K562 (cell line): Measurements from ENCODE around the gene KIAA0930.

Source experiments
- CTCF ChIP-seq, 3 experiments: IDR thresholded peaks in 2 of 3; conservative IDR thresholded peaks in 1 of 3; 2 replicates each; pipeline ENCODE4 v1.5.1; 2011 to 2012; ENCODE audit warnings: low read length in 3 of 3, mild to moderate bottlenecking in 3 of 3, control low read depth in 2 of 3, improper control_type of control experiment in 1 of 3, inconsistent platforms in 1 of 3, low read depth in 1 of 3, mixed read lengths in 1 of 3, moderate library complexity in 1 of 3; ENCODE audit not compliant: insufficient read depth in 2 of 3
- EP300 ChIP-seq: IDR thresholded peaks from 2 replicates; pipeline ENCODE4 v1.6.1; 2012; ENCODE audit warnings: low read length, improper control_type of control experiment
- HNRNPLL ChIP-seq: fragments of 200-400 bp; formaldehyde crosslinking; IDR thresholded peaks from 2 replicates; pipeline ENCODE4 v1.6.1; 2017; ENCODE audit warnings: low read length, low read depth, mild to moderate bottlenecking; ENCODE audit not compliant: poor library complexity, severe bottlenecking
- ZBTB11 ChIP-seq, 3 experiments: fragments of 200-800 bp in 1 of 3; fragments of 250-450 bp in 1 of 3; fragments of 450-650 bp in 1 of 3; sonication (Bioruptor Pico) in 1 of 3; sonication (Bioruptor generic) in 1 of 3; formaldehyde crosslinking in 1 of 3; IDR thresholded peaks; 2 replicates each; pipeline versions ENCODE4 v1.6.1 to v1.8.0; 2016 to 2022; ENCODE audit warnings: mild to moderate bottlenecking in 2 of 3, missing genetic modification characterization in 2 of 3, missing compliant biosample characterization in 1 of 3, moderate library complexity in 1 of 3
- ZNF274 ChIP-seq: IDR thresholded peaks from 2 replicates; pipeline ENCODE4 v1.6.1; 2011; ENCODE audit warnings: low read depth, mild to moderate bottlenecking, low read length, moderate library complexity, borderline replicate concordance
- TF ChIP-seq, protein P1 (sequence below): fragments of 250-450 bp; sonication (Bioruptor Pico); IDR thresholded peaks from 2 replicates; pipeline ENCODE4 v1.9.0; 2021; ENCODE audit warnings: mild to moderate bottlenecking, inconsistent platforms
- TF ChIP-seq, protein P2 (sequence below): sonication (generic); formaldehyde crosslinking; IDR thresholded peaks from 2 replicates; pipeline ENCODE4 v1.8.0; 2022; ENCODE audit warnings: missing genetic modification reagents, mild to moderate bottlenecking, borderline replicate concordance

DNA sequence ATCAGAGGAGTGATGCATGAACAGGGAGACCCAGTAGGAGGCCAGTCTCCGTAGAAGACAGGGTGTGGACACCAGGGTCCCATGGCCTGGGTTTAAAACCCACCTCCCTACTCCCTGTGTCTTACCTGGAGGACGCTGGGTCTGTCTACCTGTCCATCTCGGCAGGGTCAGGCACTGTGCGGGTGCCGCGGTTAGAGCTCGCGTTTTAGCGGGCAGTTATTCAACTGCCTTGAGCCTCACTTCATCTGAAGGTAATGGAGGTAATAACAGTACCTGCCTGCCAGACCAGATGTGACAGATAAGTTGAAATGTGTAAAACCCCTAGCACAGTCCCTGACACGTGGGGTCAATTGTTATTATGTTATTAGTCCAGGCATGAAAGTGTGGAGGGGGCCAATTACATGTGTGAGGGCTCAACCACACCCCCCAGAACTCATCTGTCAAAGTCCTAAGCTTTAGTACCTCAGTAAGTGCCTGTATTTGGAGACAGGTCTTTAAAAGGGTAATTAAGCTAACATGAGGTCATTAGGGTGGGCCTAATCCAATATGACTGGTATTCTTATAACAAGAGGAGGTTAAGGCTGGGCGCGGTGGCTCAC is 35.9 kb upstream of the KIAA0930 start:
- no peak for TF ChIP-seq ZBTB11 (CRISPR knock-in tag; IDR thresholded peaks at IDR 0.05)
- no peak for TF ChIP-seq HNRNPLL
- no peak for TF ChIP-seq ZNF274
- TF ChIP-seq, protein P1, sequence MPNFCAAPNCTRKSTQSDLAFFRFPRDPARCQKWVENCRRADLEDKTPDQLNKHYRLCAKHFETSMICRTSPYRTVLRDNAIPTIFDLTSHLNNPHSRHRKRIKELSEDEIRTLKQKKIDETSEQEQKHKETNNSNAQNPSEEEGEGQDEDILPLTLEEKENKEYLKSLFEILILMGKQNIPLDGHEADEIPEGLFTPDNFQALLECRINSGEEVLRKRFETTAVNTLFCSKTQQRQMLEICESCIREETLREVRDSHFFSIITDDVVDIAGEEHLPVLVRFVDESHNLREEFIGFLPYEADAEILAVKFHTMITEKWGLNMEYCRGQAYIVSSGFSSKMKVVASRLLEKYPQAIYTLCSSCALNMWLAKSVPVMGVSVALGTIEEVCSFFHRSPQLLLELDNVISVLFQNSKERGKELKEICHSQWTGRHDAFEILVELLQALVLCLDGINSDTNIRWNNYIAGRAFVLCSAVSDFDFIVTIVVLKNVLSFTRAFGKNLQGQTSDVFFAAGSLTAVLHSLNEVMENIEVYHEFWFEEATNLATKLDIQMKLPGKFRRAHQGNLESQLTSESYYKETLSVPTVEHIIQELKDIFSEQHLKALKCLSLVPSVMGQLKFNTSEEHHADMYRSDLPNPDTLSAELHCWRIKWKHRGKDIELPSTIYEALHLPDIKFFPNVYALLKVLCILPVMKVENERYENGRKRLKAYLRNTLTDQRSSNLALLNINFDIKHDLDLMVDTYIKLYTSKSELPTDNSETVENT (CRISPR knock-in tag), result no peak
- no peak for TF ChIP-seq EP300
- TF ChIP-seq, protein P2, sequence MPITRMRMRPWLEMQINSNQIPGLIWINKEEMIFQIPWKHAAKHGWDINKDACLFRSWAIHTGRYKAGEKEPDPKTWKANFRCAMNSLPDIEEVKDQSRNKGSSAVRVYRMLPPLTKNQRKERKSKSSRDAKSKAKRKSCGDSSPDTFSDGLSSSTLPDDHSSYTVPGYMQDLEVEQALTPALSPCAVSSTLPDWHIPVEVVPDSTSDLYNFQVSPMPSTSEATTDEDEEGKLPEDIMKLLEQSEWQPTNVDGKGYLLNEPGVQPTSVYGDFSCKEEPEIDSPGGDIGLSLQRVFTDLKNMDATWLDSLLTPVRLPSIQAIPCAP (CRISPR knock-in tag), result no peak
- no peak for TF ChIP-seq CTCF (IDR thresholded peaks at IDR 0.05 in 2 of 3, conservative IDR thresholded peaks at IDR 0.05 in 1 of 3; ENCODE audit: insufficient read depth in 2 of 3, low read depth in 1 of 3, low read length in 3 of 3)
